Mucosa of rectum (tissue), 2 donors: ENCODE results near the gene GFOD1.
A peak's percentile ranks its signal among the peaks of the same experiment; 100 is the strongest.

ENCODE experiments used
- H3K27ac ChIP-seq, 2 donors: one replicate each; pipeline ENCODE4 v1.7.0; 2013; ENCODE audit warnings: inconsistent platforms in 2 of 2, low read depth in 2 of 2, low read length in 2 of 2
- H3K27me3 ChIP-seq, 2 donors: one replicate each; pipeline ENCODE4 v1.7.0; 2013; ENCODE audit warnings: low read length in 2 of 2; ENCODE audit not compliant: control insufficient read depth in 2 of 2, insufficient read depth in 2 of 2
- H3K36me3 ChIP-seq, 2 donors: one replicate each; pipeline ENCODE4 v1.7.0; 2013; ENCODE audit warnings: low read length in 2 of 2; ENCODE audit not compliant: control insufficient read depth in 2 of 2, insufficient read depth in 2 of 2
- H3K4me1 ChIP-seq, 2 donors: one replicate each; pipeline ENCODE4 v1.7.0; 2013; ENCODE audit warnings: low read length in 2 of 2, mild to moderate bottlenecking in 1 of 2; ENCODE audit not compliant: control insufficient read depth in 2 of 2, insufficient read depth in 2 of 2
- H3K4me3 ChIP-seq, 2 donors: one replicate each; pipeline ENCODE4 v1.7.0; 2013; ENCODE audit warnings: low read length in 2 of 2
- H3K9ac ChIP-seq, 2 donors: one replicate each; pipeline ENCODE4 v1.7.0; 2013; ENCODE audit warnings: low read length in 2 of 2, low read depth in 1 of 2, mild to moderate bottlenecking in 1 of 2
- H3K9me3 ChIP-seq, 2 donors: one replicate each; pipeline ENCODE4 v1.7.0; 2013; ENCODE audit warnings: low read length in 2 of 2; ENCODE audit not compliant: control insufficient read depth in 2 of 2
- donor health status: healthy.
- donor health status: Normal muscosa, but diverticular disease.

GFOD1 gene

DNA sequence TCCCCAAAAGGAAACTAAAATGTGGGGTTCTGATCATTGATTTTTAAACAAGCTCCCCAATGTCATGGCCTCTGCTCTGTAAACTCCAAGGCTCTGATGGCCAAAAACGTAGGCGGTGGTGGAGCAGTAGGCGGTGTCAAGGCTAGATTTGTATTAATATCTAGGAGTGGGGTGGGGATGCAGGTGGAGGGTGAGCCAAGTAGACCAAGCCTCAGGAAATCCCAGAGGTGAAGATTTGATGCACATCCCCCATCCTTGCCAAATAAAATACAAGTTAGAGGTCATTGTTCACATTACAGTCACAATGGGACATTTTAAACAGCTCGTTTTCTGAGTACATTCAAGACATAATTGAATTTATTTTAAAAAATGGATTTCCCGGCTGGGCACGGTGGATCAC is 128.1 kb downstream of the GFOD1 start:
- no peaks in the 10 kb centered on the region for H3K27me3 ChIP-seq
- peaks cover 6 to 7% of the 10 kb centered on the region in 2 donors for H3K4me1 ChIP-seq
- H3K36me3 ChIP-seq, result peaks cover 0 to 2% of the 10 kb centered on the region in 2 donors
- no peak overlapping the region for H3K4me3 ChIP-seq
- no peak overlapping the region for H3K9ac ChIP-seq
- no peaks in the 10 kb centered on the region for H3K9me3 ChIP-seq
- H3K27ac ChIP-seq, result no peak overlapping the region

DNA sequence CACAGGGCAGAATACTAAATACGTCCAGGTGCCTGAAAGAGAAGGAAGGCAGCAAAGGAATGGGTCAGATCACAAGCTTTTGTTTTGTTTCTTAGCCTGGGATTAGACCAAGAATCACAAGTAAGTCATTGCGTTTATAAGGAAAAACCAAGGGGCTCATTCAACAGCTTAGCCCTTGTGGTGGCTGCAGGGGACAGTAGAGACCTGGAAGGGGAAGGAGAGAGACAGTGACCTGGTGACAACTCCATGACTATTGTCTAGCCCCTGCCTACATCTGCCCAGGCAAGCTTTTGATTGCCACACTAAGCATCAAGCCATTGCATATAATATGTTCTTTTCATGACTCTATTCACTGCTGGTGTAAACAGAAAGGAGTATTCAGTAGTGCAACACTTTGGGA is 128.9 kb downstream of the GFOD1 start:
- Histone ChIP-seq H3K9ac (no peak overlapping the region), H3K27me3 (no peaks in the 10 kb centered on the region), H3K9me3 (no peaks in the 10 kb centered on the region), H3K27ac (no peak overlapping the region), H3K36me3 (peaks cover 0 to 2% of the 10 kb centered on the region in 2 donors), H3K4me3 (no peak overlapping the region), H3K4me1 (peaks cover 6 to 7% of the 10 kb centered on the region in 2 donors)

DNA sequence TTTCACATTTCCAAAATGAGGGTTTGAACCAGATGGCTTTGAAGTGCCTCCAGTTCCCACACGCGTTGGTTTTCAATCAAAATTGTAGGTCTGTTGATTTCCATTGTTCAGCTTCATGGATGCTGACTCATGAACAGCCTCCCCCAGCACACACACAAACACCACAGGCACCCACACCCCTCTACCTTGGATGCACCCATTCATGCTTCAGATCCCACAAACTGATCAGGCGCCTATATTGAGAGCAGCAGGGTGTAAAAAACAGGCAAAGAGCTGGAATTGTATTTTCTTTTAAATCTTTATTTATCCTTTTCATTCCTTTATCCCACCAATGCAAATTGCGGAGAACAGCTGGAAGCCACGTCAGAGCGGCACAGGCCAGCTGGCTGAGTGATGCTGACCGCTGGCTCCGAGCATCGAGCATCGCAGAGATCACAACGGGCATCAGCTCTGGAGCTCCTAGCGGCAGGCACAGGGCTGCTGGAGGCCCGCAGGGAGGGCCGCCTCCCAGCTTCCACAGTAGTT is 129.8 kb downstream of the GFOD1 start:
- peaks cover 6 to 7% of the 10 kb centered on the region in 2 donors for H3K4me1 ChIP-seq
- H3K9me3 ChIP-seq, result no peaks in the 10 kb centered on the region
- no peak overlapping the region for H3K4me3 ChIP-seq
- H3K36me3 ChIP-seq, result peaks cover 0 to 1% of the 10 kb centered on the region in 2 donors
- H3K27me3 ChIP-seq, result no peaks in the 10 kb centered on the region
- H3K27ac ChIP-seq, result no peak overlapping the region
- no peak overlapping the region for H3K9ac ChIP-seq

DNA sequence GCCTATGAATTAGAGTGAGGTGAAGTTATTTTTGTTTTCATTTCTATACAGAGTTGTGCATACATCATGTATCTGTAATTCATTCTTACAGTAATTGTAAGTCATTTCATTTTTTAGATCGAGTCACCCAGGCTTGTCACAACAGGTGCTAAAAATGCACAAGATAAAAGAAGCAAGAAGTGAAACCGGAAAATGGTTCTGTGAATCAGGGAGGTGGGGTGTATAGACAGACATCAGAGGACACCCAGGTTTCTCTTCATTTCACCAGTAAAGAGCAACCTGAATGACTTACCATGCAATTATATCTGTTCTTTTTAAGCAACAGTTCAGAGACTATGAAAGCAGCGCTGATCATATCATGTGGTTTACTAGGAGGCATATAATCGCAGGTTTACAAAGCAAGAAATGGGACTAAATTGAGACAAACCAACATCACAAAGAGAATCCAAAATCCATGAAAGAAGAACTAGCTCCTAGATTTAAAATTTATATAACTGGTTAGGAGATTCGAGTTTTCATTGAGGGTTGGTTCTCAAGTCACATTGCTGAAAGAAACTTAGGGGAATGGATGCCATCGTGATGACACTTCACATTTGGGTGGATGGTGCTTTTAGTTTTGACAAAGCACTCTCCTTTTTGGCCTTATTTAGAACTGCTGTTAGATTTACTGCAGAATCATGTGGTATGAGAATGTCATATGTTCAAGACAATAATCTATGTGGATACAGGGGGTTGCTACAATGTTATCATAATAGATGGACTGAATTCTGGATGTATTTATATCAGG is 131.2 kb downstream of the GFOD1 start:
- H3K27ac ChIP-seq, result peak overlapping the region in 1 of 2 donors; percentile 6
- no peak overlapping the region for H3K9ac ChIP-seq
- no peak overlapping the region for H3K4me3 ChIP-seq
- H3K4me1 ChIP-seq, result peaks cover 6 to 7% of the 10 kb centered on the region in 2 donors
- H3K27me3 ChIP-seq, result no peaks in the 10 kb centered on the region
- H3K36me3 ChIP-seq, result no peaks in the 10 kb centered on the region
- no peaks in the 10 kb centered on the region for H3K9me3 ChIP-seq

DNA sequence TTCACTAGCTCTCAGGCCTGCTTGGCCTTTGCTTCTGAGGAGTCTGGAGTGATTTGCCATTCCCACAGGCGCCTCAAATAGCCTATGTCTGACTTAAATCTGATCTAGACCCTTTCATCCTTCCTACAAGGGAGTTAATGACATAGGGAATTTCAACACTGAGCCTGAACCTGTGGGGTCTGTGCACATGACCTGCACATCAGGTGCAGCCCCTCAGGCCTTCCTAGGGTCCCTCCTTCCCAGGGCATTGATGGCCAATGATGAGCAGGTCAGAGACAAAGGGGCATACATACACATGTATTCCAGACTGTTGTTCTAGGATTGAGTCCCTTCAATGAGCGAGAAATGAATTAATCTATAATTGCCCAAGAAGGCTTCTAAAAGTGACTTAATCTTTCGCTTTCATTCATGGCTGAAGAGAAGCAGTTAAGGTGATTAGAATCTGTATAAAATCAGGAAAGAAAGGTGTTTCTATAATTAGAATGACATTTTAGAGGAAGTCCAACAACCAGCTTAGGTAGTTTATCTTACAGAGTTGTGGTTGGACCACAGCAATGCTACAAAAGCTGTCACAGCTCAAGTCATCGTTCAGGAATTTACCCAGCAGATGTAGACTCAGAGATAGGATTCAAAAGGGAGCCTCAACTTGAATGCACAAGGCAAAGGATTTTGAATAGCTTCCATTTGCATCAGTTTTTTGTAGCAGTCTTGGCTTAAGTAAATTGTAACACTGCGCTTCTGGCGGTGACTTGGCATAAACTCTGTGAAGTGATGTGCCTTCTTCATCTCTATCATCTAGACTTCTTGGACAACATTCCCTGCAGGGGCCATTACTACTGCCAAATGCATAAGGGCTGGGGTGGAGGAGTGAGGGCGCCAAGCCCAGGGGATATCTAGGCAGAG is 132.1 kb downstream of the GFOD1 start:
- H3K27me3 ChIP-seq, result no peaks in the 10 kb centered on the region
- H3K27ac ChIP-seq, result peak overlapping the region; percentile 48 to 57
- H3K9me3 ChIP-seq, result no peaks in the 10 kb centered on the region
- H3K36me3 ChIP-seq, result no peaks in the 10 kb centered on the region
- peaks cover 6 to 7% of the 10 kb centered on the region in 2 donors for H3K4me1 ChIP-seq
- no peak overlapping the region for H3K9ac ChIP-seq
- no peak overlapping the region for H3K4me3 ChIP-seq

DNA sequence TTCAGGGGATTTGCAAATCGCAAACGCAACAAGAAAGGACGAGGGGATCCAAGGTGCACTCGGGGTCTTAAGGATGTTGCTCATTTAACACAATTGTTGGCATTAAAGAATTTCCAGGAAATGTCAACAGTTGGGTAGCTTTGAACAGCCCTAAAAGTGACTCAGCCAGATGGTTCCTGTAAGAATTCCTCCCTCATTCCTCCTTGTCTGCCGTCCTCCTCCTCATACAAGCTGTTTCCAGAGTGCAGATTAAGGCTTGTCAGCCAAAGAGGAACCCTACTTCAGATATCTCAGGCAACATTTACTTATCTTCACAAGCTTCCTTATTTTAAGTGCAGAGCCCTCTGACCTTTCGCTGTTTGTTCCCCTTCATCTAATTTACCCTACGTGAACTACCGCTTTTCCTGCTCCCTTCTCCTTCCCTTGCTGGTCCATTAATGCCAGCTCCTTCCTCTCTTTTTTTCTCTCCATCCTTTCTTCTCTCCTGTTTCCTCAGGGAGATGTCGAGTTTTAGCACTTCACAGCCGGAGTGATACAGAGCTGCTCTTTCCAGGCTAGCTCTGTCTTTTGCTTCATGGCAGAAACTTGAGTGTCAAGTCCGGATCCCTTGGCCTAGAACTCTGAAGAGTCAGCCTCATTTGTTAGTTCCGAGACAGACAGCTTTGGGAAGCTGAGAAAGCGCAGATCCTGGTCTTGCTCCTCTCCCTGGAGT is 132.9 kb downstream of the GFOD1 start:
- H3K27me3 ChIP-seq, result no peaks in the 10 kb centered on the region
- H3K9ac ChIP-seq, result no peak overlapping the region
- H3K4me1 ChIP-seq, result peaks cover 6 to 7% of the 10 kb centered on the region in 2 donors
- peak overlapping the region; percentile 48 to 57 for H3K27ac ChIP-seq
- H3K4me3 ChIP-seq, result no peak overlapping the region
- no peaks in the 10 kb centered on the region for H3K9me3 ChIP-seq
- no peaks in the 10 kb centered on the region for H3K36me3 ChIP-seq

DNA sequence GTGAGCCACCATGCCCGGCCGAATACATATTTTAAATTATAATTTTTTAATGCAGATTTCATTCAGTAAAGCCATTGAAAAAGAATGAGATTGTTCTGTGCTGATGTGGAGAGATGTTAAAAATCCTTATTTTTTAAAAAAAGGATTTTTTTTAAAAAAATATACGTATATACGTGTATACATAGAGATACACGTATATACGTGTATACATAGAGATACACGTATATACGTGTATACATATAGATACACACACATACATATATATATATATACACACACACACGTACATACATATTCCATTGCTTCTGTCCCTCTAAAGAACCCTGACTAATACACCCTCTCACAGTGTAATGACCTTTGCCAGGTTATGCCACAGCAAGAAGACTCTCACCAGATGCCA is 135.2 kb downstream of the GFOD1 start:
- Histone ChIP-seq H3K27ac (no peak overlapping the region), H3K9ac (no peak overlapping the region), H3K4me1 (peaks cover 6 to 7% of the 10 kb centered on the region in 2 donors), H3K4me3 (no peak overlapping the region), H3K36me3 (no peaks in the 10 kb centered on the region), H3K27me3 (no peaks in the 10 kb centered on the region), H3K9me3 (no peaks in the 10 kb centered on the region)

DNA sequence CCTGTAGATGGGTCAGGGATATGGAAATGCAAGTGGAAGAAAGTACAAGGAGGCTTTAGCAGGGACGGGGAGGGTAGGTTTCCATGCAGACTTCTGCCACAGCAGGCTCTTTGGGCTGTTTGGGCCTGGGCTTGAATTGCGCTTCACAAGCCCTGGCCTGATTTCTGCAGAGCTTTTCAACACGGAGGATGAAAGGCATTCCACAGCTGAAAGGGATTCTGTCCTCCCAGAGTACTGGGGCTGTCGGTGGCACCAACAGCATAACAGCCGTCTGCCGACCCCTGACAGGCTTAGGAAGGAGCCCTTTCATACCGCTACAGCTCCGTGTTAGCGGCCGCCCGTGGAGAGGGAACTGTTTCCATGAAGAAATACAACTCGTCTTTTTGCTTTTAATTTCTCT is 136.1 kb downstream of the GFOD1 start:
- peaks cover 6 to 7% of the 10 kb centered on the region in 2 donors for H3K4me1 ChIP-seq
- no peaks in the 10 kb centered on the region for H3K27me3 ChIP-seq
- H3K9me3 ChIP-seq, result no peaks in the 10 kb centered on the region
- H3K9ac ChIP-seq, result no peak overlapping the region
- no peaks in the 10 kb centered on the region for H3K36me3 ChIP-seq
- H3K27ac ChIP-seq, result no peak overlapping the region
- H3K4me3 ChIP-seq, result no peak overlapping the region

DNA sequence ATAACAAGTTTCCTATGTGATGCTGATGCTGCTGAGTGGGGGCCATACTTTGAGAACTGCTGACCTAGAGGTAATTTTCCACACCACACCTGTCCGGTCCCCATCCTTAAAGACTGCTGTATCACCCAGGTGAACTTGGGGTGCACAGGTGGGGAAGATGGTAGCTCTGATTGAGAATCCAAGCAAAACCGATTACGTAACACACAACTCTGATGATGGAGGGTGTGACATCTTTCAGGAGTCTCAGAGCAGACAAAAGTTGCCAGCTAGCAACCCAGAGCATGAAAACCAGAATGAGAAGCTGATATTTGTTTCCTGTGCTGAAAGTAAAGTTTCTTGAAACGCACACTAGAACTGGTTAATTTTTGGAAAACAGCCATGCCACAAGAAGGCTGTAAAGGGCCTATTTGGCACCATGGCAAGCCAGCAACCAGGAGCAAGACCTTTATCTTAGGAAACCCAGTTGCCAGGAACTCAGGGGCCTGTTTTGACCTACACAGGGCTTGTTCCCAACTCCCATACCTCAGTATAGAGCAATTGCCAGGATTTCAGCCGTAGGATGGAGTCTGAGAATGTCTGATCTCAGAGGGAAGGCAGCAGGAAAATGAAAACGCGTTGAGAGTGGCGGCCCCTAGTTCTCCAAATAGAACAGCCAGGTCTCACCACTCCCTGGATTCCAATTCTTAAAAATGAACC is 137.4 kb downstream of the GFOD1 start:
- H3K9me3 ChIP-seq, result no peaks in the 10 kb centered on the region
- no peaks in the 10 kb centered on the region for H3K27me3 ChIP-seq
- no peak overlapping the region for H3K4me3 ChIP-seq
- no peak overlapping the region for H3K9ac ChIP-seq
- no peaks in the 10 kb centered on the region for H3K36me3 ChIP-seq
- H3K4me1 ChIP-seq, result peaks cover 4% of the 10 kb centered on the region in 2 donors
- H3K27ac ChIP-seq, result no peak overlapping the region
